Ascending aorta (tissue), 2 donors: ENCODE results near the gene EDDM3A. TPM values are rescaled to one million over a fixed set of nuclear protein-coding genes. Genes with fewer than 3 reads are reported as not detected.
"Not testable (repeated sequence)": the region's sequence is repeated elsewhere in the genome, so short reads cannot be mapped to it uniquely, and the experiment has no call there.

Source experiments
- DNase-seq, 2 donors: peaks; one replicate each; pipeline ENCODE4 v3.0.0-alpha.2; 2019; ENCODE audit warnings: low spot score in 2 of 2
- H3K27ac ChIP-seq, 2 donors: fragments of 200-600 bp; sonication (generic); one replicate each; pipeline ENCODE4 v1.5.1; 2016 to 2017; ENCODE audit warnings: mild to moderate bottlenecking in 1 of 2
- H3K27me3 ChIP-seq: fragments of 200-600 bp; sonication (generic); one replicate; pipeline ENCODE4 v1.5.1; 2017
- H3K36me3 ChIP-seq, 2 donors: fragments of 200-600 bp; sonication (generic); one replicate each; pipeline ENCODE4 v1.5.1; 2016
- H3K4me1 ChIP-seq, 2 donors: fragments of 200-600 bp; sonication (generic); one replicate each; pipeline ENCODE4 v1.5.1; 2016 to 2017; ENCODE audit warnings: mild to moderate bottlenecking in 1 of 2
- H3K4me3 ChIP-seq, 2 donors: fragments of 200-600 bp; sonication (generic); one replicate each; pipeline ENCODE4 v1.5.1; 2016 to 2017; ENCODE audit warnings: mild to moderate bottlenecking in 1 of 2
- H3K9me3 ChIP-seq, 2 donors: fragments of 200-600 bp; sonication (generic); one replicate each; pipeline ENCODE4 v1.5.1; 2016
- CTCF ChIP-seq, 3 experiments: fragments of 200-600 bp in 2 of 3; fragments of 450-650 bp in 1 of 3; sonication (generic) in 2 of 3; IDR thresholded peaks; one replicate each; pipeline ENCODE4 v1.5.1; 2016 to 2019; ENCODE audit warnings: antibody characterized with exemption in 3 of 3, mild to moderate bottlenecking in 1 of 3, moderate library complexity in 1 of 3
- intact Hi-C: fragments of 100-400 bp; cut with DNase I; formaldehyde crosslinking; loops from one replicate; pipeline ENCODE4 v1.15.1; 2023
- total RNA-seq: library from RNA; depleted of rRNA; stranded (reverse); fragments of >200 nt; gene quantifications from one replicate; pipeline ENCODE4 v1.1.0, GENCODE V29; 2016

The EDDM3A gene
- total RNA-seq, 1 donor from 2014 or later, result not detected

DNA sequence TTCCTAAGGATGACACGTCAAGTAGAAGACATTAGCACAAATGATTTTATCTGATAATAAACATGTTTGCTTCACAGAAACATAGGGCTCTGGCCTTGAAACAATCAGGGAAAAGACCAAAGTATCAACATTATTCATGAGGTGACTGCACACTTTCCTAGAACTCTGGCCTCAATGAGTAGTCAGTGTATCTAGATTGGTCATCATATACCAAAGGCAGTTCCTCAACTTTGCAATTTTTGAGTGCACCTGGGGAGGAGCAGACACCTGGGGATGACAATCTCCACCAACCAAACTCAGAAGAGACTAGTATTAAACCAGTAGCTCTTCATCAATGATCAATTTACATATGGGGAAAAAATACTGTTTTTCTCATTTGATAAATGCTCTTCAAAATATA, 4.5 kb downstream of the EDDM3A start:
- H3K4me3 ChIP-seq, result no peak overlapping the region
- no peaks in the 10 kb centered on the region for H3K4me1 ChIP-seq
- no peak overlapping the region for H3K27ac ChIP-seq
- H3K27me3 ChIP-seq, result no peaks in the 10 kb centered on the region
- no peak for DNase-seq
- peaks cover 6 to 9% of the 10 kb centered on the region in 2 donors for H3K9me3 ChIP-seq
- H3K36me3 ChIP-seq, result no peaks in the 10 kb centered on the region
- no peak for TF ChIP-seq CTCF (IDR thresholded peaks at IDR 0.05)
- intact Hi-C loops, result no loop called here

DNA sequence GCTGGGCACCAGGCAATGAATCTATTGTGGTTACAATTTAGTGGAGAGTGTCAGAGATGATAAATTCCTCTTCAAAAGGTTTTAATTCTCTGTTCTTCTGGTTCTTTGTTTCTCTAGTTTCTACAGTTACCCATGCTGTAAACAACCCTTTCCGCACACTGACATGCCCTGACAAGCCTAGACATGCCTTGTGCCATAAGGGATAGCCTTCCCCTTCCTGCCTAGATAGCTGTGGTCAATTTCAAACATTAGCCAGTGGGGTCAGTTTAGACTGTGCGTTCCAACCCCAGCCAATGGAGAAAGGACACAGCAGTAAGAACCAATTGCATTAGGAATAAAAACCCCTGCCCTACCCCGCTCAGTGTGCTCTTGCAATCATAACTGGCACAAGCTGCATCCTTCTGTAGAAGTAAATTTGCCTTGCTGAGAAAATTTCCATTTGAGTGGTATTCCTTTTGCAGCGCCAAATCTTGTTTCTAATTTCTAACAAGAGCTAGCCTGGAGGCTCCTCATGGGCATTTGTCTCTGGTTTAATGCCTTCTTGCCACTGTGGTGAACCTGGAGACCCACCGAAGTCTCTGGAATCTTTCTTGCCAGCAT, 6.4 kb downstream of the EDDM3A start:
- Histone ChIP-seq H3K4me3 (no peak overlapping the region), H3K27me3 (no peaks in the 10 kb centered on the region), H3K36me3 (no peaks in the 10 kb centered on the region), H3K4me1 (no peaks in the 10 kb centered on the region), H3K9me3 (peaks cover 6 to 9% of the 10 kb centered on the region in 2 donors), H3K27ac (no peak overlapping the region)
- no peak for TF ChIP-seq CTCF (IDR thresholded peaks at IDR 0.05)
- intact Hi-C loops, result no loop called here
- no peak for DNase-seq

DNA sequence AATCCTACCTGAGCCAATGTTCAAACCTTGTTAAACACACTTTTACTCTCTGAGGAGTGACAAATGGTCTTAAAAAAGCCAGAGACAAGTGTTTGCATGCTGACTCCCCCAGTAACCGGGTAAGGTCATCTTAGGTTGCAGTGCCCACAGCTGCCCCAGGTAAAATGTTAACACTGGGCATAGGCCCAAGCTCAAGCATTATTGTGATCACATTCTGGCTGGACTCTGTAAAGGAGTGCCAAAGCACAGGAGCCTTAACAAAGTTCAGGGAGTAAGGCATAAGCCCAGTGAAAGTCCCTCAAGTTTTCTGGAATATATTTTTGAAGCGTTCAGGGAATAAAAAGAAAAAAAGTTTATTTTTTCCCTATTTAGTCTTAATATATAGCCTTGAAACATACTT, 8.6 kb downstream of the EDDM3A start:
- peaks cover 6 to 9% of the 10 kb centered on the region in 2 donors for H3K9me3 ChIP-seq
- DNase-seq, result no peak
- TF ChIP-seq CTCF (IDR thresholded peaks at IDR 0.05), result no peak
- H3K4me3 ChIP-seq, result no peak overlapping the region
- no peaks in the 10 kb centered on the region for H3K27me3 ChIP-seq
- no peak overlapping the region for H3K27ac ChIP-seq
- H3K4me1 ChIP-seq, result no peaks in the 10 kb centered on the region
- intact Hi-C loops, result no loop called here
- H3K36me3 ChIP-seq, result no peaks in the 10 kb centered on the region

DNA sequence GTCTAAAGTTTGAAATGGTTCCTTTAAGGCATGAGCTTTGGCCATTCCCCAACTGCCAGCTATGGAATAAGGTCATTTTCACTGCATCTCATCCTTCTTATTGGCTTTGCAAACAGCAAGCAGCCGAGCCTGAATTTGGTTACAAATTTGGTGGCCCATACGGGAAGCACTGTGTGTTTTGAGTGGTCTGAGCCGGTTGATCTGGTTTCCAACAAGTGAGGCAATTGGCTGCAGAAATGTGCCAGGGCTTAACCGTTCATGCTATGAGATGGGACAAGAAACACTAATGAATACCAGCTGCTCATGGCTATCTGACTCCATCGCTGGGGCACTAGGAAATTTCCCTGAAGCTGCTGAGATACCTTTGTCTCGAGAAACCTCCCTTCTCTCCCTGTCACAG, 9.3 kb downstream of the EDDM3A start:
- peaks cover 6 to 9% of the 10 kb centered on the region in 2 donors for H3K9me3 ChIP-seq
- H3K27ac ChIP-seq, result no peak overlapping the region
- no peaks in the 10 kb centered on the region for H3K27me3 ChIP-seq
- no peaks in the 10 kb centered on the region for H3K36me3 ChIP-seq
- intact Hi-C loops, result no loop called here
- TF ChIP-seq CTCF (IDR thresholded peaks at IDR 0.05), result no peak
- H3K4me1 ChIP-seq, result no peaks in the 10 kb centered on the region
- DNase-seq, result no peak
- no peak overlapping the region for H3K4me3 ChIP-seq

GRCh38 chr14:20757965-20758364, 12.3 kb downstream of the EDDM3A start:
- DNase-seq, result no peak
- peak in 1 of 3 experiments; percentile 9 for TF ChIP-seq CTCF (IDR thresholded peaks at IDR 0.05)
- intact Hi-C loops, result no loop called here

GRCh38 chr14:20759465-20759864, 13.8 kb downstream of the EDDM3A start:
- H3K9me3 ChIP-seq, H3K36me3 ChIP-seq, H3K27ac ChIP-seq, H3K4me3 ChIP-seq, intact Hi-C loops, DNase-seq, H3K4me1 ChIP-seq, H3K27me3 ChIP-seq: not testable (repeated sequence)

More at GRCh38 chr14:20757965-20758364, 12.3 kb downstream of the EDDM3A start:
- Histone ChIP-seq H3K9me3 (no peaks in the 10 kb centered on the region), H3K4me3 (no peak overlapping the region), H3K27me3 (no peaks in the 10 kb centered on the region), H3K36me3 (no peaks in the 10 kb centered on the region), H3K4me1 (no peaks in the 10 kb centered on the region), H3K27ac (no peak overlapping the region)
